GM23338 (cell line): ENCODE results near the gene UBE3B.

ENCODE experiments used
- CTCF ChIP-seq, 2 experiments: fragments of 200-600 bp in 1 of 2; sonication (generic) in 1 of 2; conservative IDR thresholded peaks; 2 replicates each; pipeline versions ENCODE4 v1.5.1 to v1.6.1; 2016 to 2017; ENCODE audit warnings: antibody characterized with exemption in 2 of 2, low read depth in 2 of 2, mild to moderate bottlenecking in 2 of 2, moderate library complexity in 1 of 2
- EZH2 ChIP-seq: fragments of 200-600 bp; sonication (generic); IDR thresholded peaks from one replicate; pipeline ENCODE4 v1.8.0; 2017; ENCODE audit warnings: antibody characterized with exemption, mild to moderate bottlenecking, low read depth; ENCODE audit not compliant: unreplicated experiment
- EZH2phosphoT487 ChIP-seq: fragments of 200-600 bp; sonication (generic); IDR thresholded peaks from one replicate; pipeline ENCODE4 v1.8.1; 2018; ENCODE audit warnings: antibody characterized with exemption; ENCODE audit not compliant: unreplicated experiment
- POLR2AphosphoS5 ChIP-seq: IDR thresholded peaks from 2 replicates; pipeline ENCODE4 v1.6.1; 2016; ENCODE audit warnings: antibody characterized with exemption, low read depth
- REST ChIP-seq: IDR thresholded peaks from one replicate; pipeline ENCODE4 v1.6.1; 2018; ENCODE audit warnings: antibody characterized with exemption; ENCODE audit not compliant: unreplicated experiment

GRCh38 chr12:109469517-109469916, 7.9 kb upstream of the UBE3B start:
- no peak for TF ChIP-seq EZH2phosphoT487
- no peak for TF ChIP-seq CTCF (conservative IDR thresholded peaks at IDR 0.05; ENCODE audit: low read depth in 2 of 2)
- no peak for TF ChIP-seq POLR2AphosphoS5
- TF ChIP-seq EZH2: no peak
- TF ChIP-seq REST: no peak
